ENCODE results near the gene SLC5A7. TPM values are rescaled to one million over a fixed set of nuclear protein-coding genes. Genes with fewer than 3 reads are reported as not detected.

SLC5A7 gene
- total RNA-seq, 1 donor from 2014 or later = 0.04 TPM

GRCh38 chr2:108023776-108024175 lies 37.5 kb downstream of the SLC5A7 start:
- no peaks in the 10 kb centered on the region for H3K79me2 ChIP-seq (ENCODE audit: low read depth)
- H2AFZ ChIP-seq (replicated peaks) = no peak overlapping the region
- no peak overlapping the region for H3K4me2 ChIP-seq
- no peaks in the 10 kb centered on the region for H3K27me3 ChIP-seq
- no peaks in the 10 kb centered on the region for H3K9me3 Mint-ChIP-seq
- no peak overlapping the region for H3K27ac ChIP-seq
- H3K4me1 ChIP-seq = peaks cover 4% of the 10 kb centered on the region
- TF ChIP-seq, protein P1, sequence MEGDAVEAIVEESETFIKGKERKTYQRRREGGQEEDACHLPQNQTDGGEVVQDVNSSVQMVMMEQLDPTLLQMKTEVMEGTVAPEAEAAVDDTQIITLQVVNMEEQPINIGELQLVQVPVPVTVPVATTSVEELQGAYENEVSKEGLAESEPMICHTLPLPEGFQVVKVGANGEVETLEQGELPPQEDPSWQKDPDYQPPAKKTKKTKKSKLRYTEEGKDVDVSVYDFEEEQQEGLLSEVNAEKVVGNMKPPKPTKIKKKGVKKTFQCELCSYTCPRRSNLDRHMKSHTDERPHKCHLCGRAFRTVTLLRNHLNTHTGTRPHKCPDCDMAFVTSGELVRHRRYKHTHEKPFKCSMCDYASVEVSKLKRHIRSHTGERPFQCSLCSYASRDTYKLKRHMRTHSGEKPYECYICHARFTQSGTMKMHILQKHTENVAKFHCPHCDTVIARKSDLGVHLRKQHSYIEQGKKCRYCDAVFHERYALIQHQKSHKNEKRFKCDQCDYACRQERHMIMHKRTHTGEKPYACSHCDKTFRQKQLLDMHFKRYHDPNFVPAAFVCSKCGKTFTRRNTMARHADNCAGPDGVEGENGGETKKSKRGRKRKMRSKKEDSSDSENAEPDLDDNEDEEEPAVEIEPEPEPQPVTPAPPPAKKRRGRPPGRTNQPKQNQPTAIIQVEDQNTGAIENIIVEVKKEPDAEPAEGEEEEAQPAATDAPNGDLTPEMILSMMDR (IDR thresholded peaks at IDR 0.05) = no peak
- no peak for TF ChIP-seq EZH2 (IDR thresholded peaks at IDR 0.05)
- TF ChIP-seq EZH2phosphoT487 (IDR thresholded peaks at IDR 0.05) = no peak
- no peaks in the 10 kb centered on the region for H3F3A ChIP-seq (ENCODE audit: low read depth)
- DNase-seq (ENCODE audit: low spot score) = no peak
- no peaks in the 10 kb centered on the region for H3K4me1 Mint-ChIP-seq
- no peak overlapping the region for H3K9ac ChIP-seq
- no peaks in the 10 kb centered on the region for H3K27me3 Mint-ChIP-seq (ENCODE audit: insufficient read depth, low read depth)
- no peak overlapping the region for H3K27ac Mint-ChIP-seq
- H4K20me1 ChIP-seq (ENCODE audit: low read depth) = no peaks in the 10 kb centered on the region
- H3K36me3 ChIP-seq = no peaks in the 10 kb centered on the region
- no peak overlapping the region for H3K4me3 ChIP-seq
- H3K9me3 ChIP-seq (ENCODE audit: low read depth) = no peaks in the 10 kb centered on the region
- no peaks in the 10 kb centered on the region for H3K36me3 Mint-ChIP-seq
- H3K4me3 Mint-ChIP-seq = no peak overlapping the region

- no peak overlapping the region for H3K4me3 ChIP-seq
- no peaks in the 10 kb centered on the region for H3K36me3 ChIP-seq
- H3K4me3 Mint-ChIP-seq = no peak overlapping the region
- H3K4me1 ChIP-seq = peaks cover 4% of the 10 kb centered on the region
- H3K27ac ChIP-seq = no peak overlapping the region
- H3K9me3 ChIP-seq (ENCODE audit: low read depth) = no peaks in the 10 kb centered on the region
- peaks cover 4% of the 10 kb centered on the region for H3K9me3 Mint-ChIP-seq
- no peak overlapping the region for H3K4me2 ChIP-seq
- TF ChIP-seq, protein P1 (IDR thresholded peaks at IDR 0.05) = no peak
- TF ChIP-seq EZH2 (IDR thresholded peaks at IDR 0.05) = no peak
- no peak for TF ChIP-seq EZH2phosphoT487 (IDR thresholded peaks at IDR 0.05)
- no peaks in the 10 kb centered on the region for H3K27me3 ChIP-seq
- H3K27ac Mint-ChIP-seq = no peak overlapping the region
- H2AFZ ChIP-seq (replicated peaks) = no peak overlapping the region
- DNase-seq (ENCODE audit: low spot score) = no peak
- no peaks in the 10 kb centered on the region for H3K36me3 Mint-ChIP-seq
- H3K79me2 ChIP-seq (ENCODE audit: low read depth) = no peaks in the 10 kb centered on the region
- no peaks in the 10 kb centered on the region for H4K20me1 ChIP-seq (ENCODE audit: low read depth)
- no peaks in the 10 kb centered on the region for H3K4me1 Mint-ChIP-seq
- H3K9ac ChIP-seq = no peak overlapping the region
- H3K27me3 Mint-ChIP-seq (ENCODE audit: insufficient read depth, low read depth) = no peaks in the 10 kb centered on the region
- no peaks in the 10 kb centered on the region for H3F3A ChIP-seq (ENCODE audit: low read depth)
Measured at GRCh38 chr2:108026092-108026794, 39.9 kb downstream of the SLC5A7 start.

DNA sequence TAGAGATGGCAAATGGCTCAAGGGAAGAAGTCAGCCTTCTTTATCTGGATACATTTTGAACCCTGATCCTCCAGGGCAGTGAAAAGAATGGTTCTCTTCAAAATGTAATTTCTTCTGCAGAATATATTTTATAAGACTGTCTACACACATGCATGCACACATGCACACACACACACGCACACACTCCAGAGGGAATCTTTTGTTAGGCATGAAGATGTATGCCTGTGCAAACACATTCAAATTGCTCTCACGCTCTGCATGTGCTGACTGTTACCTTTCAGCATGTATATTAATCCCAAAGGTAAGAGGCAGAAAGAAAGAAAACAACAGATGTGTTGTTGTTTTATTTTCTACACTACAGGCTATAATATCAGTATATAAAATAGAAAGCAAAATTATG lies 43.2 kb downstream of the SLC5A7 start:
- H3K36me3 ChIP-seq = no peaks in the 10 kb centered on the region
- Mint-ChIP-seq H3K4me3 (no peak overlapping the region), H3K27me3 (ENCODE audit: insufficient read depth, low read depth) (no peaks in the 10 kb centered on the region), H3K36me3 (no peaks in the 10 kb centered on the region), H3K4me1 (no peaks in the 10 kb centered on the region), H3K27ac (no peak overlapping the region), H3K9me3 (peaks cover 10% of the 10 kb centered on the region)
- H3K79me2 ChIP-seq (ENCODE audit: low read depth) = no peaks in the 10 kb centered on the region
- no peak overlapping the region for H3K9ac ChIP-seq
- H4K20me1 ChIP-seq (ENCODE audit: low read depth) = no peaks in the 10 kb centered on the region
- H3K27me3 ChIP-seq = no peaks in the 10 kb centered on the region
- H3K4me1 ChIP-seq = peaks cover 4% of the 10 kb centered on the region
- TF ChIP-seq EZH2 (IDR thresholded peaks at IDR 0.05) (no peak), EZH2phosphoT487 (IDR thresholded peaks at IDR 0.05) (no peak)
- TF ChIP-seq, protein P1 (IDR thresholded peaks at IDR 0.05) = no peak
- no peak overlapping the region for H3K4me3 ChIP-seq
- H3K9me3 ChIP-seq (ENCODE audit: low read depth) = no peaks in the 10 kb centered on the region
- H2AFZ ChIP-seq (replicated peaks) = no peak overlapping the region
- no peak overlapping the region for H3K4me2 ChIP-seq
- DNase-seq (ENCODE audit: low spot score) = no peak
- H3K27ac ChIP-seq = no peak overlapping the region
- H3F3A ChIP-seq (ENCODE audit: low read depth) = no peaks in the 10 kb centered on the region
